ENCODE data around the gene XKR3.

DNA sequence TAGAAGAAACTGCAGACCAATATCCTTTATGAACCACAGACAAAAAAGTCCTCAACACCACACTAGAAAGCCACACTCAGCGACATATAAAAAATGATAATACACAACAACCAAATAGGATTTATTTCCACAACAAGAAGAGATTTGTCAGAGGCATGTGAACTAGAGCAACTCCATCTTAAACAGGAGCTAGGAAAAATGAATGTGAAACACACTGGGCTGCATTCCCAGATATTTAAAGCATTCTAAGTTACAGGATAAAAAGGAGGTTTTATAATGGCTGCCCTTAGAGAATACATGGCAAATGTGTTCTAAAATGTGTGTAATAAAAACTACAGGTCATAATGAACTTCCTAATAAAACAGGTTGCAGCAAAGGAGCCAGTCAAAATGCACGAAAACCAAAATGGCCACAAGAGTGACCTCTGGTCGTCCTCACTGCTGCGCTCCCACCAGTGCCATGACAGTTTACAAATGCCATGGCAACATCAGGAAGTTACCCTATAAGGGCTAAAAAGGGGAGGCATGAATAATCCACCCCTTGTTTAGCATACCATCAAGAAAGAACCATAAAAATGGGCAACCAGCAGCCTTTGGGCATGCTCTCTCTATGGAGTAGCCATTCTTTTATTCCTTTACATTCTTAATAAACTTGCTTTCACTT is 21.8 kb downstream of the XKR3 start:
- TF ChIP-seq, protein P1, sequence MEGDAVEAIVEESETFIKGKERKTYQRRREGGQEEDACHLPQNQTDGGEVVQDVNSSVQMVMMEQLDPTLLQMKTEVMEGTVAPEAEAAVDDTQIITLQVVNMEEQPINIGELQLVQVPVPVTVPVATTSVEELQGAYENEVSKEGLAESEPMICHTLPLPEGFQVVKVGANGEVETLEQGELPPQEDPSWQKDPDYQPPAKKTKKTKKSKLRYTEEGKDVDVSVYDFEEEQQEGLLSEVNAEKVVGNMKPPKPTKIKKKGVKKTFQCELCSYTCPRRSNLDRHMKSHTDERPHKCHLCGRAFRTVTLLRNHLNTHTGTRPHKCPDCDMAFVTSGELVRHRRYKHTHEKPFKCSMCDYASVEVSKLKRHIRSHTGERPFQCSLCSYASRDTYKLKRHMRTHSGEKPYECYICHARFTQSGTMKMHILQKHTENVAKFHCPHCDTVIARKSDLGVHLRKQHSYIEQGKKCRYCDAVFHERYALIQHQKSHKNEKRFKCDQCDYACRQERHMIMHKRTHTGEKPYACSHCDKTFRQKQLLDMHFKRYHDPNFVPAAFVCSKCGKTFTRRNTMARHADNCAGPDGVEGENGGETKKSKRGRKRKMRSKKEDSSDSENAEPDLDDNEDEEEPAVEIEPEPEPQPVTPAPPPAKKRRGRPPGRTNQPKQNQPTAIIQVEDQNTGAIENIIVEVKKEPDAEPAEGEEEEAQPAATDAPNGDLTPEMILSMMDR (IDR thresholded peaks at IDR 0.05) = no peak
- no peak for TF ChIP-seq POLR2A (IDR thresholded peaks at IDR 0.05)

Data from esophagus squamous epithelium (tissue), 4 donors.